GM13976 (cell line): ENCODE measurements around the gene CARD19.

Source experiments
- DNase-seq: peaks from one replicate; pipeline ENCODE4 v3.0.0; 2012; ENCODE audit warnings: low spot score
- in situ Hi-C: fragments of 300-500 bp; cut with MboI; formaldehyde crosslinking; loops from one replicate; pipeline ENCODE4 v1.12.0; 2022; ENCODE audit warnings: low sequenced_read_pairs, mixed read lengths, inconsistent platforms; ENCODE audit not compliant: unreplicated experiment
- TF ChIP-seq, protein P1 (sequence below): IDR thresholded peaks from 2 replicates; pipeline ENCODE4 v1.5.1; 2012; ENCODE audit warnings: borderline replicate concordance, mild to moderate bottlenecking; ENCODE audit not compliant: insufficient read depth; ENCODE audit errors: extremely low read depth, missing control alignments, control extremely low read depth

Gene CARD19

DNA sequence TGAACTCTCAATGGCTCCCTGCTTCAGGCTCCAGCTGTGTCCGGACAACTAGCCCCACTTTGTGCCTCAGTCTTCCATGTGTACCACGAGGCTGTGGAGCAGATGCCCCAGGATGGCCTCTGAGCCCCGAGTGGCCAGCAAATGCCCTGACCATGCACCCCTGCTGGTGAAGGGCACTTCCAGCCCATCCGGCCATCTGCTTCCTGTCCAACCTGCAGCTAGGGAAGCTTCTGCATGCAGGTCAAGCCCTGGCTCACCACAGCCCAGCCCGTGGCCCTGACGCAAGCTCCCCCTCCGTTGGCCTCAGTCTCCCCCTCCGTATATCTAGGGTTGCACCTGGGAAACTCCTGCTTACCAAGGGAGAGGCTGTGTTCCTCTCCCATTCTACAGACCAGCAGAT, 33.3 kb downstream of the CARD19 start:
- no peak for DNase-seq
- in situ Hi-C loops: no loop called here
- TF ChIP-seq, protein P1, sequence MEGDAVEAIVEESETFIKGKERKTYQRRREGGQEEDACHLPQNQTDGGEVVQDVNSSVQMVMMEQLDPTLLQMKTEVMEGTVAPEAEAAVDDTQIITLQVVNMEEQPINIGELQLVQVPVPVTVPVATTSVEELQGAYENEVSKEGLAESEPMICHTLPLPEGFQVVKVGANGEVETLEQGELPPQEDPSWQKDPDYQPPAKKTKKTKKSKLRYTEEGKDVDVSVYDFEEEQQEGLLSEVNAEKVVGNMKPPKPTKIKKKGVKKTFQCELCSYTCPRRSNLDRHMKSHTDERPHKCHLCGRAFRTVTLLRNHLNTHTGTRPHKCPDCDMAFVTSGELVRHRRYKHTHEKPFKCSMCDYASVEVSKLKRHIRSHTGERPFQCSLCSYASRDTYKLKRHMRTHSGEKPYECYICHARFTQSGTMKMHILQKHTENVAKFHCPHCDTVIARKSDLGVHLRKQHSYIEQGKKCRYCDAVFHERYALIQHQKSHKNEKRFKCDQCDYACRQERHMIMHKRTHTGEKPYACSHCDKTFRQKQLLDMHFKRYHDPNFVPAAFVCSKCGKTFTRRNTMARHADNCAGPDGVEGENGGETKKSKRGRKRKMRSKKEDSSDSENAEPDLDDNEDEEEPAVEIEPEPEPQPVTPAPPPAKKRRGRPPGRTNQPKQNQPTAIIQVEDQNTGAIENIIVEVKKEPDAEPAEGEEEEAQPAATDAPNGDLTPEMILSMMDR: no peak

DNA sequence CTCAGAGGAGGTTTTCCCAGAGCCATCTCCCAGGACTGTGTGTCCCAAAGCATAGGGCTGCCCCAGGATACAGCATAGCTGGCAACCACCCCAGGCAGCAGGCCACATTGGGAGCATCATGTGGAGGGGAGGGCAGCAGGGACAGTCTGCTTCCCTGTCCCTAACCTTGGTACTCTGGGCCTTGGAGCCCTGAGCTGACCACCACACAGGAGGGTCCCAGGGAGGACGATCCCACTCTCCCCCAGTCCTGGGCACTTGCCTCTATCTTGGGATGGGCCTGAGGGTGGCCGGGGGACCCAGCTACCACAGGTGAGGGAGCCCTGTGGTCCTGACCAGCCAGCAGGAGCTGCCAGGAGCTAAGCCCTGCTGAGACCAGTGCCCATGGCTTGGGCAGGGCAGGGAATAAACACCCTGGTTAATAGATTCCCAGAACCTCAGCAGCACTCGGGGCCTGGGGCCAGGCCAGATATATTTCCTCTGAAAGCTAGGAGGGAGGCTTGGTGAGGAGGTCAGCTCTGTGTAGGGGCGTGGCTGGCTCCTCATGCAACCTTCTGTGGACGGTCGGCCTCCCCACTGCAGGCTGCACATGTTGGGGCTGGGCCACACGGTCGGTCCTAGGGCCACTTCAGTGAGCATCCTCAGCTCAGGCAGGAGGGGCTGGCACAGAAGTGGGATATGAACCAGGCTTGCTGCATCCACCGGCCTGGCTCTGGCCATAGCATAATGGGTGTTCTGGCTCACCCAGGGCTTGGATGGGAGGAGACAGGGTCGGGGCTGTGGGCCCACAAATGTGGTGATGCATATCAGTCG, 33.9 kb downstream of the CARD19 start:
- TF ChIP-seq, protein P1: no peak
- no peak for DNase-seq
- in situ Hi-C loops: no loop called here

DNA sequence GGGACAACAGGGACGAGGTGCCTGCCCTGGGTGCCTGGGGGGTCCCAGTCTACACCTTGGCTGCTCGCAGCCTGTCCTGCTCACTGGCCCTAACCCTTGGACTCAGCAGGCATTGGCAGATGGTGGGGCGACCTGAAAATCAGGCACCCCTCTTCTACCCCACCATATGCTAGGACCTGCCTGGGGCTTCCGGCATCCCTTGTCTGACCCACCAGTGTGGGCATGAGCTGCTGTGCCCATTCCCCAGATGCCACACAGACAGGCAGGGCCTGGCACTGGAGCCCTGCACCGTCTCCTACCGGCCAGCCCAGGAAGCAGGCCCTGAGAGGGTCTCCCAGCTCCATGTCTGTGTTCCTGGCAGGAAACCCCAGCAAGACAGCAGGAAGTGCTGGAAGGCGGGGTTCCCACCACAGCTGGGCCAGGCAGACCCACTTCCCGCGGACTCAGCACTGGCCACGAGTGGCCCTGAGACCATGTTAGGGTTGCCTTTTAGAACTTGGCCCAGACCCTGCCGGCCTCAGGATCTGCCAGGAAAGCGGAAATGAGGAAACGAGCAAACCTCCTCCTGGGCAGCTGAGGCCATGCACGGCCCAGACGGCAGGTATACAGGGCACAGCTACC, 35.0 kb downstream of the CARD19 start:
- in situ Hi-C loops: no loop called here
- TF ChIP-seq, protein P1: no peak

DNA sequence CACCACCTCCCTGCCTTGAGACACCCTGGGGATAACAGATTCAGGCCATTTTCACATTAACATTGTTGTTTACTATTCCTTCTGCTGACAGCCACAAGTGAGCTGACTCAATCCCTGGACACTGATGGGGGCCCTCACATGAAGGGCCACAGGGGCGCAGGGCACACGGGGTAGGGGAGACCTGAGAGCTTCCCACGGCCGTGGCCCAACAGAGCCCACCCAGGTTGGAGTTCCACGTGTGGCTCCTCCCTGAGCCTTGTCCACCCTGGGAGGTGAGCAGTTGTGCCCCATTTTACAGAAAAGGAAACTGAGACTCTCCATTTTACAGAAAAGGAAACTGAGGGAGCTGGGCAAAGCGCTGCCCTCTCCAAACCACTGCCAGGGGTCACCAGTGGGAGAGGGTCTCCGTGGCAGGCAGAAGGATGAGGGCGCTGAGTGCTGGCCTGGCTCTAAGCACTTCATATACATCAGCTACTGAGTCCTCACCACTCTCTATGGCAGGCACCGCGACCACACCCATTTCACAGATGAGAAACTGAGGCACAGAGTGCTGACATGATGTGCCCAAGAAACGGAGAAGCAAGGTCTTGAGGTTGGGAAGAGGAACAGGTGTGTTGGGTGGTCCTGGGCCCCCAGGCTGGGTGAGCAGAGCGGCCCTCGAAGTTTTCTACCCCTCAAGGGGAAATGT, 35.7 kb downstream of the CARD19 start:
- in situ Hi-C loops: no loop called here
- TF ChIP-seq, protein P1: no peak
- DNase-seq: no peak

More for the DNA sequence above, 35.0 kb downstream of the CARD19 start:
- no peak for DNase-seq

DNA sequence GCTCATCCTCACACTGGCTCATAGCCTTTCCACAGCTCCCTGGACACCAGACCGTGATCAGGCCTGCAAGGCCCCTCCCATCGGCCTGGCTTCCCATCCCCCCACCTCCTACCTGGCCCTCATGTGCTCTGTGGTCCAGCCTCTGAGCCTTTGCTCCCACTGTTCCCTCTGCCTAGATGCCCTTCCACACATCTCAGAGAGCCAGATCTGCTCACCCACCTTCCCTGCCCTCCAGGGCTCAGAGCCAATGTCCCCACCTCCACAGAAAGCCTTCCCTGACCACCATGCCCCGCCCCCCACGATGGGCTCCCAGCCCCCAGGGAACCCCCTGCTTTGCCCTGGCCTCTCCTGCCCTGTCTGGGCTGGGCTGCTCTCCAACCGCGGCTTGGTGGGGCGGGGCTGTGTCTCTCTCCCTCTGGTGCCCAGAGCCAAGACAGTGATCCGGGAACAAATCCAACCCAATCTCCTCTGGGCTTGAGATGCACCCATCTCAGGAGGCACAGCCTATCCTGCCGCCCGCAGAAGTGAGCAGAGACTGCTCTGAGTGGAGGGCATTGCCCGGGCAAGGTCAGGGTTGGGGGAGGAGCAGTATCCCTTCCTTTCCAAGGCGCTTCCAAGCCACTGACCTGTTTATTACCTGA, 36.4 kb downstream of the CARD19 start:
- in situ Hi-C loops: no loop called here
- no peak for DNase-seq
- TF ChIP-seq, protein P1: no peak
